Measurements from ENCODE around the gene ZNF790. TPM values are rescaled to one million over a fixed set of nuclear protein-coding genes. Genes with fewer than 3 reads are reported as not detected.
"Not testable (repeated sequence)": the region's sequence is repeated elsewhere in the genome, so short reads cannot be mapped to it uniquely, and the experiment has no call there.

Gene ZNF790
- 5.3 and 6.3 TPM in 2 replicates for total RNA-seq

DNA sequence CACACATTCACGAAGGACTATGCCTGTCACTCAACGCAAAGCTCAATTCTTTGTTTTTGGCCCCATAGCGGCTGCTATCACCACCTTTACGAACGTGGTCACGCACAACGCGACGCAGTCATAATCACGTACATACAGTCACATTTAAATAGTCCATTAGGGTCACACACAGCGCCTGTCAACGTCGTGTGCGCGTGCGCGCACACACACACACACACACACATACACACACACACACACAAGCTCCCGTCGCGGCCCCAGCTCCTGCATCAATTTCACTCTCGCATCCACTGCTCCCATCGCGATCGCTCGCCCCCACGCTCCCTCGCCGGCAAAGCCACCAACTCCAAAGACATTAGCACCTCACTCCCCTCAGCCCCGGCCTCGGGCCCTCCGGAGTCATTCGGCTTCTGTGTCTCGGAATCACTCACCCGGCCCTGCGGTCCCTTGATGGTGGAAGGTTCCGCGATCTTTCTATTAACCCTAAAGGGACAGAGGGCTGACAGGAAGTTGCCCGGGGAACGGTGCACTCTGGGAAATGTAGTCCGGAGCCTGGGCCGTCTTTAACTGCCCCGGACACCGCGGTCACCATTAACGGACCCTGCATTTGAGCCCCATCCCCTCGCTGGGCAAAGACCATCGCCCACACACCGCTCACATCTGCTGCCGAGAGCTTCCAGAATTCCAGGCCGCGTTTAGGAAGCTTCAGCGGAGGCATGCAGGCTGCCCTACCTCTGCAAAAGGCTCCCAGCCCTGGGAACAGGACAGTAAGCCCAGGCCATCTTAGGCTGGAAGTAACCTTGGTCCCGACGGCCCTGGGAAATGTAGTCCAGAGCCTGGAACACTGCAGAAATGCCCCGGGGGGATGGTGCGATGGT, at the start of gene ZNF790:
Gene ZNF790 (minus strand): TSS at position 482 of the 878 bp plus-strand sequence. CDS start 12,768 bp downstream, outside the sequence.
- intact Hi-C loops (cut with micrococcal nuclease), result loop anchor here (1.0 to 5.0 kb wide), 7 partner anchors 12 to 721 kb away; partner anchors contain the start of genes TBCB, ZNF345, ZNF529 and ZNF568

GRCh38 chr19:36876993-36877938, 39.1 kb upstream of the ZNF790 start:
- intact Hi-C loops (cut with micrococcal nuclease), result no loop called here

DNA sequence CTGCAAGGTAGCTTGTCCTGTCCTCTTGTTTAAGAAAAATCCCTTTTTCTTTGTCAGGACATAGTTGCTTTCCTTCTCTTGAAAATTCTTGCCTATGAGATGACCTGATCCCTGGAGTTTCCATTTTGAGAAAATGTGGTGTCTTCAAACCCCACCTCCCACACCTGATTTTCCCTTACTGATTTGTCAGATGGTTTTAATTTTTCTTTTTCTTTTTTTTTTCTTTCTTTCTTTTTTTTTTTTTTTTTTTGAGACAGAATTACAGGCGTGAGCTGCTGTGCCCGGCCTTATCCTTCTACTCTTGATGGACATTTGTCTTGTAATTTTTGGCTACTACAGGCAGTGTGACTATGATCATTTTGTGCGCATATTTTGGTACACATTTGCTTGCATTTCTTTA, 13.7 kb upstream of the ZNF790 start:
- intact Hi-C loops (cut with micrococcal nuclease), result loop anchor here (2.0 to 5.0 kb wide), 3 partner anchors 185 to 725 kb away; partner anchors contain the start of genes ZNF383 and ZNF461

DNA sequence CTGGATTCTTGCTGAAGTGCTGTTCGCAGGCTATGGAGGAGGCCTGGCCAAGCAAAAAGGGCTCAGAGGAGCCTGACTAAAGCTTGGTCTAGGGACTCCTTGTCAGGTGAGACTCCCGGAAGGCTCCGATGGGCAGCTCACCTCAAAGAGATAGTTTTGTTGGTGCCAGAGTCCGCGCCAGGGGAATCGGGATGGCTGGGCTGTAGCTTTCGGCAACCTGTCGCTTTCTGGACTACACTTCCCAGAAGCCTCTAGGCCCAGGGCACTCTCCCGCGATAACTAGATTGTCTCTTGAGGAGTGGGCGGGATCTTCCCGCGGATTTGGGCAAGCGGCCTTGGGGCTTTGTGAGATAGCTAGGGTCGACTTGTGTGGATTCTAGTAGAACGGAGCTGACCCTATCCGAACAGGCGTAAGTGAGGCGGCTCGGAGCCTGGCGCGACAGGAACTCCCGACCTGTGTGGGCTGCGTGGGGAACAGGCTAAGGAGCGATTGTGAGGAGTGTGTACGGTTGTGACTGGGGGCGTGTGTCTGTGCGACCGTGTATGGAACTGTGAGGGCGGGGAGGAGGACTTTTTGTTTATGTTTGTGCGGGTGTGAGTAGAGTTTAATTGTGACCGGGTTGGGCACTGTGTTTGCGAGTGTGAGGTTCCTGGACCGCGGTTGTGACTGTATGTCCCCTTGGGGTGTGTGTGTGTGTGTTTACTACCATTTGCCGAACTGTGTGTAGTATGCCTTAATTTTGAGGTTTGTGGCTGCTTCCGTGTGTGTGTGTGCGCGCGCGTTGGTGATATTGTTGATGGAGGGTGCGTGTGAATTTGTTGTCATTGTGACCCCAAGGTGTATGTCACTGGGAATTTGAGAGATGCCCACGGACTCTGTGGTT, 12.6 kb upstream of the ZNF790 start, which contains the start of gene ZNF345:
Gene ZNF345 (plus strand): TSS at position 318 of the 884 bp plus-strand sequence. CDS start 25,955 bp downstream, outside the sequence.
- intact Hi-C loops (cut with micrococcal nuclease), result loop anchor here (1.0 to 5.0 kb wide), 15 partner anchors 12 to 724 kb away; partner anchors contain the start of genes ZNF260, ZNF382, ZNF383 and ZNF461

DNA sequence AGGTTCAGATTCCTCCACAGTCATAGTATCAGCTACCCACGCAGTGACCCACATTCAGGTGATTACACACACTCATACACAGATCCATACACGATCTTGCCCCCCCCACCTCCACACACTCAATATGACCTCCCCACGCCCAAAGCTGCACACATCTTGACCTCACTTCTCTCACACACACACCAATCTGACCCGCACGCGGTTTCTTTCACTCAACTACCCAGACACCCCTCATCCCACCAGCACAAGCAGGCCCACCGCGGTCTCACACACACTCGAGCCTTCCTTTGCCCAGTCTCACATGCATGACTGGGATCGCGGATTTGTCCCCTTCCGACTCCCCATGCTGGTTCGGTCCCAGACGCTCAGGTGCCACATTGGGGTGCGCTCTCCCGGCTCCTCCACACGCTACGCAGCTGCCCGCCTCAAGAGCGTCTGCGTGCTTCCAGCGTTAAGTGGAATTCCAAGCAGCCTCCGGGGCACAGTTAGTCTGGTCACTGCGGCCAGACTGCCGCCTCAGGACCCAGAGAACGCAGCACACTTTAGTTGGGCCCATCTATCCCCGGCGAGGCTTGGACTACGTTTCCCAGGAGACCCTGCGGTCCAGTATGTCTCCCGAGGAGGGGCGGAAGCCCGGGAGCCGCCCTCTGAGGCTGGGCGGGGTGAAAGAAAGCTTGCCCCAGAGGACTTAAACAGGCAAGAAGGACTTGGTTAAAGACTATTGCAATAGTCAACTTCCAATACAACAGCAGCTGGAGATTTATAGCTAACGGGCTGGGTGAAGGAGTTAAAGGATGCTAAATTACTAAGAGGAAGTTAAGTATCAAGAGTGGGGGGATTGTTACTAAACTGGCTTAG, 11.7 kb upstream of the ZNF790 start:
- intact Hi-C loops (cut with micrococcal nuclease), result loop anchor here (1.0 to 5.0 kb wide), 15 partner anchors 12 to 723 kb away; partner anchors contain the start of genes ZNF260, ZNF382, ZNF383 and ZNF461

GRCh38 chr19:36847968-36848367, 9.8 kb upstream of the ZNF790 start:
- intact Hi-C loops (cut with micrococcal nuclease), result no loop called here

DNA sequence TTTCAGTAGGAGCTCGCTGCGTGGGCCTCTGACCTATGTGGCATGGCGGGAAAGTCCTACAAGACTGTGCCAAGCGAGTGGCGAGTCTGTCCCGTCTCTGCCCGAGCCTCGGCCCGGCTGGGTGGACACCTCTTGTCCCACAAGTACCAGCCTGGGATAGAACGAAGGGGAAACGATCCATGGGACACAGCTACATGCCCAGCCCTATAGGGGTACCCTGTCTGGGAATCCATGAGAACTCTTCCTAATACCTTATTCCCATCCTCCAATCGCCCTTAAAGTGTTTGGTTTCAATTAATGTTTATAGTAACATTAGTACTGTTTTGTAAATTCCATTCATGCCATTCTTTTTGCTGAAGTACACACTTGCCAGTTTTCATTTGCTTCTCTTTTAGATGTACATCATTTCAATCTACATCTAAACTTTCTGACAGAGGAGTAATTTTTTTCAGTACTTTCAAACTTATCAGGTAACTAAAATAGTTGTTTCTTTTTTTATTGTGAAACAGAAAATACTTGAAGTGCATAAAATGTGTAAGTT, 667 bp upstream of the ZNF790 start:
- intact Hi-C loops (cut with micrococcal nuclease), result loop anchor here (1.0 to 5.0 kb wide), 7 partner anchors 11 to 722 kb away; partner anchors contain the start of genes TBCB, ZNF345, ZNF529 and ZNF568

DNA sequence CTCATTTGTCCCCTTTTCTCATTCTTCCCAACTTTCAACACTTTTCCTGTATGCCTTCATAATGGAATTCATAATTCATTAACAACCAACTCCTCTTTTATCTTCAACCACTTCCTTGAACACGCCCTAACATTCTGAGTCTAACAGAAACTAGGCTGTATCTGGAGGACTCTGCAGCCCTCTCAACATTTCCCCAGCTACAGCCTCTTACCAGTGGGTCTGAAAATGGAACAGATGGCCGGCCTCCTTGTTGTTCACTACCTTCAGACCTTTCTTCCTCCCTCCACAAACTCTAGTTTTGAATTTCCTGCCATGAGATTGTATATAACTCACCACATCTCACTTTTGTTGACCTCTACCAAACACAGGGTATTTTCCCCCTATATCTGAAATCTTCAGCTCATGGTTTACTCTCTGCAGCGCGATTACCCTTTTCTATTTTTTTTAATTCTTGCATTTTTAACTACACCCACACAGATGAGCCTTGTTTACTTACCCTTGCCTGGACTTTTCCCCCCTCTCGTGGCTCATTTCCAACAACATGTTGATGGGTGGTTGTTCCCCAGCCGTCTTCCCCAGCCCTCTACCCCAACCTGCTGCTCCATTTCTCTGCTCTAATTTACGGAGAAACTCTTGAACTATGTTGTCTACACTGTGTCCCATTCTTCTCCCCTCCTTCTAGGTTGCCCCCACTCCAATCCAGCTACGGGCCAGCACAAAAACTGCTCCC, 846 bp downstream of the ZNF790 start:
- intact Hi-C loops (cut with micrococcal nuclease), result loop anchor here (5.0 kb wide), 2 partner anchors 265 to 720 kb away; partner anchors contain the start of genes TBCB and ZNF529

- intact Hi-C loops (cut with micrococcal nuclease), result no loop called here
Measured at GRCh38 chr19:36833430-36833829, 4.8 kb downstream of the ZNF790 start.

DNA sequence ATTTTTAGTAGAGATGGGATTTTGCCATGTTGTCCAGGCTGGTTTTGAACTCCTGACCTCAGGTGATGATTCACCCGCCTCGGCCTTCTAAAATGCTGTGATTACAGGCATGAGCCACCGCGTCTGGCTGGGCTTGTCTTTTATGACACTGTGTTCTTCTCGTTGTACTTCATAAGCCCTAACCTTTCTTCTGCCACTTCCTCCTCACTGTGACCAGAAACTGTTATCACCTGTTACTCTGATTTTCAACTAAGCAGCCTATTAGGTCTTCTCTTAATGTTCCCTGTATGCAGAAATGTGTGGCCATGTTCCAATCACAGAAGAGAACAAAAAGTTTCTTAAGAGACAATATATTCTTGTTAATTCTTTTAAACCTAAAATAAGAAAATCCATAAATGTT, 16.4 kb downstream of the ZNF790 start:
- intact Hi-C loops (cut with micrococcal nuclease), result no loop called here

DNA sequence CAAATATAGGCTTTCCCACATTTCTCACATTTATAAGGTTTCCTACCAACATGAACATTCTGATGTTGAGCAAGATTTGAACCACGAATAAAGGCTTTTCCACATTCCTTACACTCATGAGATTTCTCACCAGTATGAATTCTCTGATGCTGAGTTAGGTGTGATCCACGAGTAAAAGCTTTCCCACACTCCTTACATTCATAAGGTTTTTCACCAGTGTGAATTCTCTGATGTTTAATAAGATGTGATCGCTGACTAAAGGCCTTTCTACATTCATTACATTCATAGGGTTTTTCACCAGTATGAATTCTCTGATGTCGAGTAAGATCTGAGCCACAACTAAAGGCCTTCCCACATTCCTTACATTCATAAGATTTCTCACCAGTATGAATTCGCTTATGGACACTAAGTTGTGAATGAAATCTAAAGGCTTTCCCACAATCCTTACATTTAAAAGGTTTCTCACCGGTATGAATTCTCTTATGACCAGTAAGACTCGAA, 19.0 kb downstream of the ZNF790 start:
- intact Hi-C loops (cut with micrococcal nuclease), result no loop called here

- intact Hi-C loops (cut with micrococcal nuclease), result no loop called here
Measured at GRCh38 chr19:36807029-36807428, 31.2 kb downstream of the ZNF790 start.

GRCh38 chr19:36805364-36805763, 32.8 kb downstream of the ZNF790 start:
- intact Hi-C loops (cut with micrococcal nuclease), result no loop called here

- intact Hi-C loops (cut with micrococcal nuclease), result loop anchor here (1.0 kb wide), 4 partner anchors 25 to 269 kb away; partner anchors contain the start of genes ZNF260, ZNF345, ZNF790 and ZNF850
Measured at GRCh38 chr19:36797786-36798108, 40.4 kb downstream of the ZNF790 start.

DNA sequence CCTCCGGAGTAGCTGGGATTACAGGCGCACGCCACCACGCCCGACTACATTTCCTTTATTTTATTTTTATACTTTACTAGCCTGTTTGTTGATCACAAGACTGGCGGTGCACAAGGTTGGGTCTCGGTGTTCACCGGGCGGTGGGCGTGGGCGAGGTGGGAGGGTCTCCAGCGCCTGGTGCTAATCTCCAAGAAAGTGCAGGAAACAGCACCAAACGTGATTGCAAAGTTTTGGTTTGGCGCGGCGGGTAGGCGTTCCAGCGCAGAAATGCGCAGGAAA, 41.5 kb downstream of the ZNF790 start:
- intact Hi-C loops (cut with micrococcal nuclease), result no loop called here

DNA sequence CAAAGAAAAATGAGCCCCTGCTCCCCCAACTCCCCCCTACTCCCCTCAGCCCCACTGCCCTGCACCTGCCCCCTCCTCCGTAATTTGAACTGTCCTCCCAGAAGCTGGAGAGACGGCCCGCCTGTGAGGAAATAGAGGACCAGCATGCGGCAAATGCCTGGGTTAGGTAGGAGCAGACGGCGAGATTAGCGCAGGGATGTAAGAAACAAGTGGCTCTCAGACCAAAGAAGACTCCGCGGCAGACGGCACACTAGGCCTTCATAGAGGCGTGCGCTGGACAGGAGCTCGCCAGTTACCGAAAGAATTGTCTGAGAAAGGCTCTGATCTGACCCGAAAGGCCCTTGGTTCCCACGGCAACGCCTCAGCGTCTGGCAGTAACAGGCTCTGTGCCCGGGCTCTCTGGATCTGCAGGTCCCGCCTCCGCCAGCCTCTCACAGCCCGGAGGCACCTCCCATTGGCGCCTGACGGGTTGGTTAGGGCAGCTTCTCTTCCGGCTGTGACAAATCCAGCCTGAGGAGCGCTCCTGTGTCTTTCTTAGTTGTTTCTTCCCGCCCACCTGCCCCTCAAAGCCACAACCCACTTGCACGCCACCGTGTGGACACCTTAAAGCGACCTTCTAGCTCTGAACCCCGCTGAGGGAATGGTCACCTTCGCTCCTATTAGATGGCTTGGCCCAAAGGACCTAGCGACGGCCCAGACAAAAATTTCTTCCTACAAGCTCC, 46.6 kb downstream of the ZNF790 start:
- intact Hi-C loops (cut with micrococcal nuclease), result not testable (repeated sequence)

- intact Hi-C loops (cut with micrococcal nuclease), result no loop called here
Measured at GRCh38 chr19:36775768-36776167, 62.4 kb downstream of the ZNF790 start.

- intact Hi-C loops (cut with micrococcal nuclease), result loop anchor here (1.0 to 5.0 kb wide), 7 partner anchors 65 to 694 kb away; partner anchors contain the start of genes ZFP14, ZNF260, ZNF383 and ZNF420
Measured at GRCh38 chr19:36773223-36773579, 65.0 kb downstream of the ZNF790 start.

Measured in T-helper 2 cell treated with Interferon-gamma antibody and Interleukin-4, amounts not matched to agents 100 ng/mL and 5 ng/mL, for 36 hours (primary cell).